ENCODE data around the gene RNGTT.

DNA sequence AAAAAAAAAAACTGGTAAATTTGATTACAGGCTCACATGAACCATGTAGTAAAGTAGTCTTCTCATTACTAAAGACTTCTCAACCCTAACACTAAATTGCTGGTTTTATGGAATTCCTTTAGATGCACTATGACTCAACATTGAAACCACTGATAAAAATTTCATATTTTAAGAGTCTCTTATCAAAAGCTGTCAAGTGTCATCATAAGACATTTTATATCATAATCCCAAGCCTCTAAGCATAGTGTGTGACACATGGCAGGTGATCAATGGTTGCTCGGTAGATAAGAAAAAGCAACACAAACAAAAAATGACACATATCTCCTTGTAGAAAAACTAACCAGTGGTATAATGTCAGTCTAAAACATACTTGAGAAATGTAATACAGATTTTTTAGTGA, 258.4 kb downstream of the RNGTT start:
- TF ChIP-seq EZH2phosphoT487 (IDR thresholded peaks at IDR 0.05; ENCODE audit: insufficient read depth, low read depth) (no peak), EZH2 (IDR thresholded peaks at IDR 0.05; ENCODE audit: insufficient read depth, poor library complexity, severe bottlenecking) (no peak)
